Progenitor cell of endocrine pancreas (in vitro differentiated cells): ENCODE measurements around the gene GOLGA7B. TPM values are rescaled to one million over a fixed set of nuclear protein-coding genes. Genes with fewer than 3 reads are reported as not detected.

Source experiments
- DNase-seq: peaks from one replicate; pipeline ENCODE4 v3.0.0; 2021; ENCODE audit warnings: low spot score; ENCODE audit not compliant: unreplicated experiment
- H3K27ac Mint-ChIP-seq: 2 replicates; pipeline ENCODE4 v1.8.0; 2021; ENCODE audit warnings: mild to moderate bottlenecking, moderate library complexity, mixed read lengths
- H3K27me3 Mint-ChIP-seq: 2 replicates; pipeline ENCODE4 v1.8.0; 2021; ENCODE audit warnings: mixed read lengths
- H3K36me3 Mint-ChIP-seq: 2 replicates; pipeline ENCODE4 v1.8.0; 2022; ENCODE audit warnings: mixed read lengths; ENCODE audit not compliant: insufficient read depth
- H3K4me1 Mint-ChIP-seq: 2 replicates; pipeline ENCODE4 v1.8.0; 2021; ENCODE audit warnings: low read depth, mixed read lengths
- H3K4me3 Mint-ChIP-seq: 2 replicates; pipeline ENCODE4 v1.8.0; 2021; ENCODE audit warnings: low read depth, mild to moderate bottlenecking, moderate library complexity, mixed read lengths
- H3K9me3 Mint-ChIP-seq: 2 replicates; pipeline ENCODE4 v1.8.0; 2021; ENCODE audit warnings: low read depth, mixed read lengths
- CTCF ChIP-seq: fragments of 200-600 bp; sonication (generic); IDR thresholded peaks from one replicate; pipeline ENCODE4 v1.5.0; 2021; ENCODE audit warnings: antibody characterized with exemption, mild to moderate bottlenecking; ENCODE audit not compliant: unreplicated experiment
- total RNA-seq: library from RNA; stranded (reverse); gene quantifications from 2 replicates; pipeline ENCODE4 v1.2.1, GENCODE V29; 2021

The GOLGA7B gene
- total RNA-seq, 1 donor from 2014 or later, result 1.4 TPM

DNA sequence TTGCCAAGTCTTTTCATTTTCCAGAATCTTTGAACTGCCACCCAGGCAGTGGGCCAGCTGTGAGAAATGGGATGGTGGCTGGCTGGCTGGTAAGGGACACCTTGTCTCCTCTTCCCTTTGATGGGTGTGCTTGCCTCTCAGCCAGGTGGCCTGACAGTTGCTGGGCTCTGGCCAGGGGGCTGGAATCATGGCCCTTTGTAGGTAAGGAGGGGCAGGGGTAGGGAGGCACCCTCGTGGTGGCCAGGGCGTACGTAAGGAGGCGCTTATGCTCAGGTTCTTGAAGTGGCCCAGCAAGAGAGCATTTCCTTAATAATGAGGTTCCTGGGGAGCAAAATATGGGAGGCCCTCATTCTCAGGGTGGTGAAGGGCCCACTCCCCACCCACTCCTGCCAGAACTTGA lies 33.0 kb upstream of the GOLGA7B start:
- TF ChIP-seq CTCF, result no peak
- Mint-ChIP-seq H3K4me1 (peaks cover 12% of the 10 kb centered on the region), H3K9me3 (no peaks in the 10 kb centered on the region), H3K4me3 (no peak overlapping the region), H3K27me3 (peaks cover 11% of the 10 kb centered on the region), H3K36me3 (no peaks in the 10 kb centered on the region), H3K27ac (no peak overlapping the region)
- no peak for DNase-seq

- Mint-ChIP-seq H3K9me3 (no peaks in the 10 kb centered on the region), H3K27me3 (peaks cover 8% of the 10 kb centered on the region), H3K4me1 (peaks cover 6% of the 10 kb centered on the region), H3K4me3 (no peak overlapping the region), H3K27ac (no peak overlapping the region), H3K36me3 (no peaks in the 10 kb centered on the region)
- DNase-seq, result no peak
- TF ChIP-seq CTCF, result no peak
Measured at GRCh38 chr10:97818572-97818971, 31.1 kb upstream of the GOLGA7B start.

- Mint-ChIP-seq H3K27me3 (peaks cover 10% of the 10 kb centered on the region), H3K4me1 (peaks cover 6% of the 10 kb centered on the region), H3K27ac (no peak overlapping the region), H3K9me3 (no peaks in the 10 kb centered on the region), H3K4me3 (no peak overlapping the region), H3K36me3 (no peaks in the 10 kb centered on the region)
- TF ChIP-seq CTCF, result no peak
- DNase-seq, result no peak
Measured at GRCh38 chr10:97820096-97820704, 29.4 kb upstream of the GOLGA7B start.

DNA sequence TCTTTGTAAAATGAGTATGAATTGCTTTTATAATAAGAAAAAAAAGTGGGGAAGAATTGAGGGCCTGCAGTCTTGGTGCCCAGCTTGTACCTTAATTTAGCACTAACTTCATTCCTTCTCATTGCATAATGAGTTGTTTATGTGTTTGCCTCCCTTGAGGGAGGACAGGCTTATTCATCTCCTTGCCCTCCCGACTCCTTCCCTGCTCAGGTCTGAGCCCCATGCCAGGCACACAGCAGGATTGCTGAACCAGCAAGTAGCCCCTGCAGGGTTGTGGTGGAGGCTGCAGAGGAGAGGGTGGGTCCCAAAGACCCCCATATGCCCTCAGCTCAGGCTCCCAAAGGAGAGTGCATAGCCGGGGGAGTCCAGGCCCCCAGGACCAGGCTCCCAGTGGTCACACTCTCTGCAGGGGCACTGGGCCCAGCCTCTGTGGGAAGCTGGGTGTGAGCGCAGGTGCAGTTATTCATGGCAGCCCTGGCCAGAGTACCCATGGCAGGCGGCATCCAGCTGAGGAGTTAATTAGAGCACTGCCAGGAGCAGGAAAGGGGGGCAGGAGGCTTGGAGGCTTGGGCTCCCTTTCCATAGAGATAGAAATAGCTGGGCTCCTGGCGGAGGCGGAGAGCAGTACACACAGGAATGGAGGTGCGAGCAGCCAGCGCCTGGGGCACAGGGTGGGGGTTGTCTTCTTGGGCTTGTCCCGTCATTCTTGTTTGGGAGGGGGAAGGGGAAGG lies 28.2 kb upstream of the GOLGA7B start:
- Mint-ChIP-seq H3K27me3 (peaks cover 16% of the 10 kb centered on the region), H3K4me1 (peaks cover 6% of the 10 kb centered on the region), H3K36me3 (no peaks in the 10 kb centered on the region), H3K4me3 (no peak overlapping the region), H3K27ac (no peak overlapping the region), H3K9me3 (no peaks in the 10 kb centered on the region)
- no peak for TF ChIP-seq CTCF
- no peak for DNase-seq

DNA sequence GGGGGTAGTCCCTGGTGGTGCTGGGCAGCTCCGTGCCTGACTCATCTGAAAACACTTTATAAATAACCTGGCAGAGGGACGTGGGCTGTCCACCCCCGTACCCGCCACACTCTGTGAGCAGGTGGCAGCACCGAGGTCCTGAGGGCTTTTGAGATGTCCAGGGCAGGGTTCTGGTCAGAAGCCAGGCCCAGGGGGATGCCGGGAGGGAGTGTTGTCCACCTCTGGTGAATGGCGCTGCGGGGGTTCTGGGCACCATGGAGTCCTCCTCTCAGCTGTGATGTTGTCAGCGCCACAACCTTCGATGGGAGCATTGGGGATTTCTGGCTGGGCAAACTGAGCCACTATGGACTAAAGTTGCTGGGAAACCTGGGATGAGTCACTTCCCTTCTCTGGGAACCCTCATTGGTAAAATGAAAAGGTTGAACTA lies 27.4 kb upstream of the GOLGA7B start:
- Mint-ChIP-seq H3K9me3 (no peaks in the 10 kb centered on the region), H3K4me3 (no peak overlapping the region), H3K27me3 (peaks cover 17% of the 10 kb centered on the region), H3K4me1 (peaks cover 6% of the 10 kb centered on the region), H3K36me3 (no peaks in the 10 kb centered on the region), H3K27ac (no peak overlapping the region)
- no peak for DNase-seq
- TF ChIP-seq CTCF, result no peak
